ENCODE results near the gene BACE1-AS.
A peak's percentile ranks its signal among the peaks of the same experiment; 100 is the strongest.

BACE1-AS gene

DNA sequence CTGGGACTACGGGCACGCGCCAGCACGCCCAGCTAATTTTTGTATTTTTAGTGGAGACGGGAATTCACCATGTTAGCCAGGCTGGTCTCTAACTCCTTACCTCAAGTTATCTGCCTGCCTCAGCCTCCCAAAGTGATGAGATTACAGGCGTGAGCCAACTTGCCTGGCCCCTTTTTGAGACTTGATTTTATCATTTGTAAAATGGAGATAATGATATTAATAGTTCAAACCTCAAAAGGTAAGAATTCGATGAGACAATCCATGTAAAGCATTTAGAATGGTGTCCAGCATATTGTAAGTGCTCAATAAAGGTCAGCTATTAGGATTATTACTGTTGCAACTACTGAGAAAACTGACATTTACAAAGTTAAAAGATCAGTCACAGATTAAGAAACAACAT lies 27.6 kb downstream of the BACE1-AS start:
- TF ChIP-seq, protein P1, sequence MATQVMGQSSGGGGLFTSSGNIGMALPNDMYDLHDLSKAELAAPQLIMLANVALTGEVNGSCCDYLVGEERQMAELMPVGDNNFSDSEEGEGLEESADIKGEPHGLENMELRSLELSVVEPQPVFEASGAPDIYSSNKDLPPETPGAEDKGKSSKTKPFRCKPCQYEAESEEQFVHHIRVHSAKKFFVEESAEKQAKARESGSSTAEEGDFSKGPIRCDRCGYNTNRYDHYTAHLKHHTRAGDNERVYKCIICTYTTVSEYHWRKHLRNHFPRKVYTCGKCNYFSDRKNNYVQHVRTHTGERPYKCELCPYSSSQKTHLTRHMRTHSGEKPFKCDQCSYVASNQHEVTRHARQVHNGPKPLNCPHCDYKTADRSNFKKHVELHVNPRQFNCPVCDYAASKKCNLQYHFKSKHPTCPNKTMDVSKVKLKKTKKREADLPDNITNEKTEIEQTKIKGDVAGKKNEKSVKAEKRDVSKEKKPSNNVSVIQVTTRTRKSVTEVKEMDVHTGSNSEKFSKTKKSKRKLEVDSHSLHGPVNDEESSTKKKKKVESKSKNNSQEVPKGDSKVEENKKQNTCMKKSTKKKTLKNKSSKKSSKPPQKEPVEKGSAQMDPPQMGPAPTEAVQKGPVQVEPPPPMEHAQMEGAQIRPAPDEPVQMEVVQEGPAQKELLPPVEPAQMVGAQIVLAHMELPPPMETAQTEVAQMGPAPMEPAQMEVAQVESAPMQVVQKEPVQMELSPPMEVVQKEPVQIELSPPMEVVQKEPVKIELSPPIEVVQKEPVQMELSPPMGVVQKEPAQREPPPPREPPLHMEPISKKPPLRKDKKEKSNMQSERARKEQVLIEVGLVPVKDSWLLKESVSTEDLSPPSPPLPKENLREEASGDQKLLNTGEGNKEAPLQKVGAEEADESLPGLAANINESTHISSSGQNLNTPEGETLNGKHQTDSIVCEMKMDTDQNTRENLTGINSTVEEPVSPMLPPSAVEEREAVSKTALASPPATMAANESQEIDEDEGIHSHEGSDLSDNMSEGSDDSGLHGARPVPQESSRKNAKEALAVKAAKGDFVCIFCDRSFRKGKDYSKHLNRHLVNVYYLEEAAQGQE (IDR thresholded peaks at IDR 0.05; ENCODE audit: insufficient read depth in 1 of 2, low read depth in 2 of 2, low read length in 2 of 2): no peak
- no peak for TF ChIP-seq TAF1 (IDR thresholded peaks at IDR 0.05; ENCODE audit: borderline replicate concordance, insufficient read depth, low read length)
- TF ChIP-seq POLR2AphosphoS5 (IDR thresholded peaks at IDR 0.05; ENCODE audit: low read depth, low read length): no peak
- TF ChIP-seq SIN3A (IDR thresholded peaks at IDR 0.05; ENCODE audit: borderline replicate concordance, insufficient read depth, low read length): no peak
- no peak for TF ChIP-seq FOXP2 (optimal IDR thresholded peaks at IDR 0.05; ENCODE audit: borderline replicate concordance, extremely low read depth, extremely low read length, insufficient read depth)

DNA sequence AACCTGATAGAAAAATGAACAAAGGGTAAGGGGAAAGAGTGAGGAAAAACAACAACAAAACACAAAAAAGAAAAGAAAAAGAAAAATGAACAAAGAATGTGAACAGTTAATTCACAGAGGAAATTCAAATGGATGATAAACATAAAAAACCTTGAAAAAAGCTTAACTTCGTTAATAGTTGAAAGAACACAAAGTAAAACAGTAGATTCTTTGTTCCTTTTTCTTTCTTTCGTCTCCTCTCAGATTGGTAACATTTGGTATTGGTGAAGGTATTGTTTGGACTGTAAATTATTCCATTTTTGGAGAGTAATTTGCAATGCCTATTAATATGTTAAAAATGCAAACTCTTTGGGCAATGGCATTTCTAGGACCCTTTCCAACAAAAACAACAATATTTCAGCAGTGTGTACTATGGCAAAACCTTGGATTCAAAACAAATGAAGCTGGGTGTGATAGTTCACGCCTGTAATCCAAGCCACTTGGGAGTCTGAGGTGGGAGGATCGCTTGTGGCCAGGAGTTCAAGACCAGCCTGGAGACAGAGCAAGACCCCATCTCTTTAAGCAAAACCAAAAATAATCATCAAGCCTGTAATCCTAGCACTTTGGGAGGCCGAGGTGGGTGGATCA lies 28.2 kb downstream of the BACE1-AS start:
- TF ChIP-seq POLR2AphosphoS5 (IDR thresholded peaks at IDR 0.05; ENCODE audit: low read depth, low read length) (no peak), FOXP2 (optimal IDR thresholded peaks at IDR 0.05; ENCODE audit: borderline replicate concordance, extremely low read depth, extremely low read length, insufficient read depth) (no peak), SIN3A (IDR thresholded peaks at IDR 0.05; ENCODE audit: borderline replicate concordance, insufficient read depth, low read length) (no peak), TAF1 (IDR thresholded peaks at IDR 0.05; ENCODE audit: borderline replicate concordance, insufficient read depth, low read length) (no peak)
- TF ChIP-seq, protein P1 (IDR thresholded peaks at IDR 0.05; ENCODE audit: insufficient read depth in 1 of 2, low read depth in 2 of 2, low read length in 2 of 2): no peak

DNA sequence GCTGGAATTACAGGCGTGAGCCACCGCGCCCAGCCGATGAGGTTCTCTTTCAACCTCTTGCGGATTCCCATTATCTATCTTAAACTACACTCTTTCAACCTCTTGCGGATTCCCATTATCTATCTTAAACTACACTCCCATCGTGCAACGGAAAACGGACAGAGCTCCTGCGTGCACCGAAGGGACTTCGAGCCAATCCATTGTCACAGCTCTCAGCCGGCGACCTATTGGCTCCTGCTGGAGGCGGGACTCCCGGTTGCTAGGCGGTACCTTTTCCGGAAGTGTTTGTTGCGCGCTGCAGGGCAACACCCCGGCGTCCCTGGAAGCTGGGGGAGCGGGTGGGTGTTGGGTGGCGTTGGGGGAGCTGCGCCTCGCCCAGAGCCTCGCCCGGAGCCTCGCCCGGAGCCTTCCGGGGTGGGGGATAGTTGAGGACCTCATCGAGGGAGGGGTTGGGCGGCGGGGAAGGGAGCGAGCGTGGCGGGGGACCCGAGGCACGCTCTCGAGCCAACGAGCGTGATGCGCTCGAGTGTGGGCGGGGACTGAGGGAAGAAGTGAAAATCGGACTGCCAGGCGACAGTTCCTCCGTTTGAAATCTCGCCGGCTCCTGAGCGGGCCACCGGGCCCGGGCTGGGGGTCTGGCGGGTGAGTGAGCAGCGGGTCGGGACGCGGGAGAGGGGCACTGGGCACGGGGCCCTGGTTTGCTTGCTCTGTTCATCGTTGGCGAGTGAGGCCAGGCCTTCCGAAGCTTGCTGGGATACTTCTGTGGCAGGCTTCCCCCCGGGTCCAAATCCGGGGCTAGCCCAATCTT lies 36.6 kb downstream of the BACE1-AS start, which contains the start of gene CEP164:
Gene CEP164 (plus strand): TSS at position 288 of the 808 bp plus-strand sequence. CDS start 10,733 bp downstream, outside the sequence.
- TF ChIP-seq, protein P1 (IDR thresholded peaks at IDR 0.05; ENCODE audit: insufficient read depth in 1 of 2, low read depth in 2 of 2, low read length in 2 of 2): no peak
- TF ChIP-seq TAF1 (IDR thresholded peaks at IDR 0.05; ENCODE audit: borderline replicate concordance, insufficient read depth, low read length) (no peak; the same call in 1 of the 2 replicates), POLR2AphosphoS5 (IDR thresholded peaks at IDR 0.05; ENCODE audit: low read depth, low read length) (no peak; the same call in 1 of the 2 replicates), SIN3A (IDR thresholded peaks at IDR 0.05; ENCODE audit: borderline replicate concordance, insufficient read depth, low read length) (peak; percentile 71), FOXP2 (optimal IDR thresholded peaks at IDR 0.05; ENCODE audit: borderline replicate concordance, extremely low read depth, extremely low read length, insufficient read depth) (peak; percentile 95)

DNA sequence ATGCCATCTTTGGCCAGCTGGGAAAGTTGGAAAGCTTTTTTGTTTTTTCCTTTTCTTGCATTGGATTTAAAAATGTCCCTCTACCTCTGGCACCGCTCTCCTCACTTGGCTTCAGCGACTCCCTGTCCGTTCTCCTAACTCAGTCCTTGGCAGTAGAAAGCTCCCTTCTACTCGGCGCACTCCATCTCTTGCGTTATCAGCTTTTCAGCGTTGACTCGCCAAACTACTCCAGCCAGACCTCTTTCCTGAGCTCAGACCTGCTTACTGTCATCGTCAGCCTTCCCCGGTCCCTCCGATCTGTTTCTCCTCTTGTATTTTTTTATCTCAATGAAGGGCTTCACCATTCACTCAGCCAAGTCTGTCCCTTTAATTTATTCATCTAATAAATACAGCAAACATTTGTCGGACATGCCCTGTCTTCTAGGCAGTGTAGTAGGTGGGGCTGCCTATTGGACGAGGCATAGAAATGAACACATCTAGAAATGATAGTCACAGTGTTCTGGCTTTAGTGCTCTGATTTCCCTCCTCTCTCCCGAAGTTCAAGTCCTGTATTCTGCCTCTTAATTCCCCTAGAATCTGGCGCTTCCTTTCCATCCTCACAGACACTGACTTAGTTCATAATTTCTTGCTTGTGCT lies 37.3 kb downstream of the BACE1-AS start:
- TF ChIP-seq FOXP2 (optimal IDR thresholded peaks at IDR 0.05; ENCODE audit: borderline replicate concordance, extremely low read depth, extremely low read length, insufficient read depth): no peak
- no peak for TF ChIP-seq SIN3A (IDR thresholded peaks at IDR 0.05; ENCODE audit: borderline replicate concordance, insufficient read depth, low read length)
- TF ChIP-seq POLR2AphosphoS5 (IDR thresholded peaks at IDR 0.05; ENCODE audit: low read depth, low read length): 0 out of 2 replicates have a peak, but pooled peaks have one; percentile 4

DNA sequence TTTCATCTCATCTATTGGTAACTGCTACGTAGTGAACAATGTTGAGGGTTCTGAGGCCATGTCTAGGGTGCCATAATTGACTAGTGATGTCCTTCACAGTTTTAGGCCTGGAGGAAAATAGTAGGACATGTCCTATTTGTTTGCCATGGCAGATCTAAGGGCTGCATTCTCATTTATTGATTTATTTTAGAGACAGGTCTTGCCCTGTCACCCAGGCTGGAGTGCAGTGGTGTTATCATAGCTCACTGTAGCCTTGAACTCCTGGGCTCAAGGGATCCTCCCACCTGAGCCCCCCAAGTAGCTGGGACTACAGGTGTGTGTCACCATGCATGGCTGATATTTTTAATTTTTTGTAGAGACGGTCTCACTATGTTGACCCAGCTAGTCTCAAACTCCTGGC lies 41.7 kb downstream of the BACE1-AS start:
- TF ChIP-seq, protein P1 (IDR thresholded peaks at IDR 0.05; ENCODE audit: insufficient read depth in 1 of 2, low read depth in 2 of 2, low read length in 2 of 2): no peak
- no peak for TF ChIP-seq SIN3A (IDR thresholded peaks at IDR 0.05; ENCODE audit: borderline replicate concordance, insufficient read depth, low read length)
- TF ChIP-seq POLR2AphosphoS5 (IDR thresholded peaks at IDR 0.05; ENCODE audit: low read depth, low read length): no peak
- no peak for TF ChIP-seq FOXP2 (optimal IDR thresholded peaks at IDR 0.05; ENCODE audit: borderline replicate concordance, extremely low read depth, extremely low read length, insufficient read depth)
- no peak for TF ChIP-seq TAF1 (IDR thresholded peaks at IDR 0.05; ENCODE audit: borderline replicate concordance, insufficient read depth, low read length)

Data from PFSK-1 (cell line).